Neural cell (in vitro differentiated cells): Measurements from ENCODE around the gene EPHA2.

Source experiments
- EP300 ChIP-seq: fragments of 450-650 bp; conservative IDR thresholded peaks from 2 replicates; pipeline ENCODE4 v1.6.1; 2014; ENCODE audit warnings: antibody characterized with exemption, mild to moderate bottlenecking, moderate library complexity; ENCODE audit not compliant: poor library complexity, severe bottlenecking
- EZH2 ChIP-seq: fragments of 200-600, 300-800 bp; shearing (Covaris generic), sonication (generic); IDR thresholded peaks from 2 replicates; pipeline ENCODE4 v1.6.1; 2014; ENCODE audit warnings: antibody characterized with exemption, low read length, borderline replicate concordance, mild to moderate bottlenecking; ENCODE audit not compliant: insufficient read depth, poor library complexity, severe bottlenecking
- POLR2AphosphoS5 ChIP-seq: IDR thresholded peaks from 2 replicates; pipeline ENCODE4 v1.6.1; 2012
- RAD21 ChIP-seq: fragments of 450-650 bp; conservative IDR thresholded peaks from 2 replicates; pipeline ENCODE4 v1.6.1; 2014; ENCODE audit warnings: antibody characterized with exemption, mild to moderate bottlenecking, moderate library complexity
- REST ChIP-seq: IDR thresholded peaks from 2 replicates; pipeline ENCODE4 v1.6.1; 2012; ENCODE audit warnings: borderline replicate concordance
- SMC3 ChIP-seq: fragments of 450-650 bp; conservative IDR thresholded peaks from 2 replicates; pipeline ENCODE4 v1.6.1; 2014; ENCODE audit warnings: antibody characterized with exemption, mild to moderate bottlenecking, moderate library complexity; ENCODE audit not compliant: poor library complexity
- TAF1 ChIP-seq: IDR thresholded peaks from 2 replicates; pipeline ENCODE4 v1.6.1; 2012; ENCODE audit warnings: low read depth
- TF ChIP-seq, protein P1 (sequence below): fragments of 450-650 bp; IDR thresholded peaks from 2 replicates; pipeline ENCODE4 v1.5.1; 2014; ENCODE audit warnings: antibody characterized with exemption, mild to moderate bottlenecking, moderate library complexity; ENCODE audit not compliant: poor library complexity, severe bottlenecking

DNA sequence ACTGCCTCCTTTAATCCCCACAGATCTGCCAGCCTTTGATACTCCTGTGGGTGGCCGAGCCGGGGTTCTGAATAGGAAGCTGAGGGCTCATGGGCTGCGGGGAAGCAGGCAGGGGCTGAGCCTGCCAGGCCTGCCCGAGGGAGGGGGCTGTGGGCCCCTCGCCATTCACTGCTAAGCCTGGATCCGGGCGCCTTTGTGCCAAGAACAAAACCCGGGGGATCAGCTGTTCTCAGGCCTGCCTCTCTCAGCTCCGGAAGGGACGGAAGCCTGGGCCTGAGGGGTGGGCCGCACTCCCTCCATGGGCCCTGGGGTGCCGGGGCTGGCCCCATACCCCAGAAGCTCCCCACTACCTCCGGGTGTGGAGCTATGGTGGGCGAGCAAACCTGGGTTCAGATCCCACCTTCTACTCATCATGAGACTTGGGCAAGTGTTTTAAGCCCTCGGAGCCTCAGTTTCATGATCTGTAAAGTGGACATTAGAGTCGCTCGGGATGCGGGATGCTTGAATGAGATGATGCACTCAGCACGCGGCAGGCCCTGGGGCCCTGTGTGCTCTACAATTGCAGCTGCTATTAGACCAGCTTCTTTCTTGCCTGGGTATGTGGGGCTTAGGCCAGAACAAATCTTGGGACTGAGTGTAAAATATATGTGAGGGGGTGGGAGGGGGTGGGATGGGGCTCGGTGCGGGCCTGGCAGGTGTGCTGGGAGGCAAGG is 19.2 kb upstream of the EPHA2 start:
- TF ChIP-seq, protein P1, sequence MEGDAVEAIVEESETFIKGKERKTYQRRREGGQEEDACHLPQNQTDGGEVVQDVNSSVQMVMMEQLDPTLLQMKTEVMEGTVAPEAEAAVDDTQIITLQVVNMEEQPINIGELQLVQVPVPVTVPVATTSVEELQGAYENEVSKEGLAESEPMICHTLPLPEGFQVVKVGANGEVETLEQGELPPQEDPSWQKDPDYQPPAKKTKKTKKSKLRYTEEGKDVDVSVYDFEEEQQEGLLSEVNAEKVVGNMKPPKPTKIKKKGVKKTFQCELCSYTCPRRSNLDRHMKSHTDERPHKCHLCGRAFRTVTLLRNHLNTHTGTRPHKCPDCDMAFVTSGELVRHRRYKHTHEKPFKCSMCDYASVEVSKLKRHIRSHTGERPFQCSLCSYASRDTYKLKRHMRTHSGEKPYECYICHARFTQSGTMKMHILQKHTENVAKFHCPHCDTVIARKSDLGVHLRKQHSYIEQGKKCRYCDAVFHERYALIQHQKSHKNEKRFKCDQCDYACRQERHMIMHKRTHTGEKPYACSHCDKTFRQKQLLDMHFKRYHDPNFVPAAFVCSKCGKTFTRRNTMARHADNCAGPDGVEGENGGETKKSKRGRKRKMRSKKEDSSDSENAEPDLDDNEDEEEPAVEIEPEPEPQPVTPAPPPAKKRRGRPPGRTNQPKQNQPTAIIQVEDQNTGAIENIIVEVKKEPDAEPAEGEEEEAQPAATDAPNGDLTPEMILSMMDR: no peak
- TF ChIP-seq POLR2AphosphoS5: no peak
- no peak for TF ChIP-seq EZH2
- no peak for TF ChIP-seq EP300
- no peak for TF ChIP-seq RAD21
- TF ChIP-seq TAF1: no peak
- no peak for TF ChIP-seq REST
- TF ChIP-seq SMC3: no peak
